Neural cell (in vitro differentiated cells): ENCODE results near the gene NT5DC3. TPM values are rescaled to one million over a fixed set of nuclear protein-coding genes. Genes with fewer than 3 reads are reported as not detected.

Source experiments
- H2AFZ ChIP-seq: fragments of 200-600, 300-800 bp; sonication (generic), shearing (Covaris generic); 2 replicates; pipeline ENCODE4 v1.6.0; 2014; ENCODE audit warnings: low read depth, mild to moderate bottlenecking, antibody characterized with exemption, low read length, moderate library complexity
- H3F3A ChIP-seq: fragments of 200-600 bp; shearing (Covaris generic); 2 replicates; pipeline ENCODE4 v1.6.1; 2016; ENCODE audit warnings: mild to moderate bottlenecking, moderate library complexity, mixed read lengths, antibody characterized with exemption, low read length; ENCODE audit not compliant: insufficient read depth, poor library complexity, severe bottlenecking
- H3K27ac ChIP-seq: fragments of 200-600, 300-800 bp; sonication (generic), shearing (Covaris generic); 2 replicates; pipeline ENCODE4 v1.5.1; 2014; ENCODE audit warnings: mild to moderate bottlenecking, low read length, moderate library complexity
- H3K27me3 ChIP-seq: fragments of 300-800, 200-600 bp; sonication (generic), shearing (Covaris generic); 2 replicates; pipeline ENCODE4 v1.6.0; 2014; ENCODE audit warnings: mild to moderate bottlenecking, low read depth, low read length, moderate library complexity; ENCODE audit not compliant: insufficient read depth
- H3K36me3 ChIP-seq: fragments of 300-800, 200-600 bp; sonication (generic), shearing (Covaris generic); 2 replicates; pipeline ENCODE4 v1.5.1; 2014; ENCODE audit warnings: mild to moderate bottlenecking, antibody characterized with exemption, low read length, moderate library complexity; ENCODE audit not compliant: insufficient read depth
- H3K4me2 ChIP-seq: fragments of 300-800, 200-600 bp; sonication (generic), shearing (Covaris generic); 2 replicates; pipeline ENCODE4 v1.6.0; 2014; ENCODE audit warnings: mild to moderate bottlenecking, low read length
- H3K4me3 ChIP-seq: fragments of 300-800, 200-600 bp; sonication (generic), shearing (Covaris generic); 2 replicates; pipeline ENCODE4 v1.5.1; 2014; ENCODE audit warnings: mild to moderate bottlenecking, low read length, moderate library complexity
- H3K79me2 ChIP-seq: fragments of 200-600 bp; shearing (Covaris generic); replicated peaks from 2 replicates; pipeline ENCODE4 v1.6.0; 2014; ENCODE audit warnings: mild to moderate bottlenecking, low read length, moderate library complexity; ENCODE audit not compliant: insufficient read depth
- H3K9ac ChIP-seq: fragments of 300-800, 200-600 bp; sonication (generic), shearing (Covaris generic); 2 replicates; pipeline ENCODE4 v1.6.1; 2016; ENCODE audit warnings: mild to moderate bottlenecking, low read length, mixed read lengths
- H3K9me2 ChIP-seq: fragments of 200-600 bp; shearing (Covaris generic); 2 replicates; pipeline ENCODE4 v1.6.1; 2016; ENCODE audit warnings: mild to moderate bottlenecking, low read length, mixed read lengths; ENCODE audit not compliant: insufficient read depth
- H3K9me3 ChIP-seq: fragments of 200-600, 300-800 bp; sonication (generic), shearing (Covaris generic); 2 replicates; pipeline ENCODE4 v1.6.1; 2016; ENCODE audit warnings: mild to moderate bottlenecking, mixed run types, low read length, moderate library complexity, mixed read lengths
- H4K20me1 ChIP-seq: fragments of 200-600 bp; shearing (Covaris generic); 2 replicates; pipeline ENCODE4 v1.6.1; 2016; ENCODE audit warnings: mild to moderate bottlenecking, mixed run types; ENCODE audit not compliant: insufficient read depth
- EP300 ChIP-seq: fragments of 450-650 bp; conservative IDR thresholded peaks from 2 replicates; pipeline ENCODE4 v1.6.1; 2014; ENCODE audit warnings: antibody characterized with exemption, mild to moderate bottlenecking, moderate library complexity; ENCODE audit not compliant: poor library complexity, severe bottlenecking
- EZH2 ChIP-seq: fragments of 200-600, 300-800 bp; shearing (Covaris generic), sonication (generic); IDR thresholded peaks from 2 replicates; pipeline ENCODE4 v1.6.1; 2014; ENCODE audit warnings: antibody characterized with exemption, low read length, borderline replicate concordance, mild to moderate bottlenecking; ENCODE audit not compliant: insufficient read depth, poor library complexity, severe bottlenecking
- polyA plus RNA-seq: library from polyadenylated mRNA; depleted of rRNA; stranded (reverse); fragments of >200 nt; gene quantifications from 2 replicates; pipeline ENCODE4 v1.2.3, GENCODE V29; 2014

The NT5DC3 gene
- polyA plus RNA-seq, 1 donor from 2014 or later: 4.0 TPM

- no peaks in the 10 kb centered on the region for H3K36me3 ChIP-seq
- no peak overlapping the region for H3K9ac ChIP-seq
- TF ChIP-seq EP300 (no peak), EZH2 (no peak)
- H3F3A ChIP-seq: no peaks in the 10 kb centered on the region
- H3K4me2 ChIP-seq: no peak overlapping the region
- no peak overlapping the region for H3K27ac ChIP-seq
- H3K27me3 ChIP-seq: no peaks in the 10 kb centered on the region
- H3K4me3 ChIP-seq: no peak overlapping the region
- no peaks in the 10 kb centered on the region for H3K9me3 ChIP-seq
- no peaks in the 10 kb centered on the region for H4K20me1 ChIP-seq
- H2AFZ ChIP-seq: no peak overlapping the region
- H3K9me2 ChIP-seq: no peaks in the 10 kb centered on the region
- H3K79me2 ChIP-seq: no peaks in the 10 kb centered on the region
Measured at GRCh38 chr12:103725398-103725797, 115.6 kb downstream of the NT5DC3 start.

Other genes with a start within 250 kb of the NT5DC3 start
- gene HSP90B1, start 89.2 kb upstream of the NT5DC3 start, polyA plus RNA-seq: 198 and 242 TPM in 2 replicates
- gene TDG, start 124.6 kb upstream of the NT5DC3 start, polyA plus RNA-seq: 125 and 128 TPM in 2 replicates
- 8.3 and 8.7 TPM in 2 replicates for gene GLT8D2, start 209.0 kb upstream of the NT5DC3 start, polyA plus RNA-seq
- gene HCFC2, start 223.3 kb upstream of the NT5DC3 start, polyA plus RNA-seq: 50.0 and 62.4 TPM in 2 replicates